ENCODE data around the gene RBSN. TPM values are rescaled to one million over a fixed set of nuclear protein-coding genes. Genes with fewer than 3 reads are reported as not detected.

The RBSN gene
- total and polyA plus RNA-seq, 7 donors, result 7.2 to 41.3 (median 29.1) TPM

GRCh38 chr3:15092686-15093085 lies 6.3 kb downstream of the RBSN start:
- H3K36me3 ChIP-seq, result peaks cover 27 to 83% (median 37%) of the 10 kb centered on the region in 4 donors
- 97 to 98% methylated on average over 1 of the region's 1 CpG for WGBS, 2 donors
- no peak for TF ChIP-seq POLR2A (IDR thresholded peaks at IDR 0.05)
- TF ChIP-seq EP300 (IDR thresholded peaks at IDR 0.05), result no peak
- no peak for TF ChIP-seq POLR2AphosphoS5 (IDR thresholded peaks at IDR 0.05)
- TF ChIP-seq CTCF (IDR thresholded peaks at IDR 0.05), result no peak

GRCh38 chr3:15091575-15091974 lies 7.4 kb downstream of the RBSN start:
- H3K27ac ChIP-seq, result no peak overlapping the region
- no peak for DNase-seq
- intact Hi-C loops (cut with DNase I), result loop anchor here (10.0 kb wide), 1 partner anchor 437 kb away; the partner anchor contains the start of gene CCDC174
- no peak overlapping the region for H3K4me3 ChIP-seq
- TF ChIP-seq EP300 (IDR thresholded peaks at IDR 0.05), result no peak
- TF ChIP-seq POLR2A (IDR thresholded peaks at IDR 0.05), result no peak
- TF ChIP-seq POLR2AphosphoS5 (IDR thresholded peaks at IDR 0.05), result no peak
- no peak for TF ChIP-seq CTCF (IDR thresholded peaks at IDR 0.05)
- H3K4me1 ChIP-seq, result no peaks in the 10 kb centered on the region
- peaks cover 27 to 93% (median 43%) of the 10 kb centered on the region in 4 donors for H3K36me3 ChIP-seq
- H3K9me3 ChIP-seq, result no peaks in the 10 kb centered on the region
- WGBS, 2 donors, result 82 to 86% methylated on average over 5 of the region's 5 CpGs
- H3K27me3 ChIP-seq, result no peaks in the 10 kb centered on the region

More at GRCh38 chr3:15092686-15093085, 6.3 kb downstream of the RBSN start:
- no peak for DNase-seq
- no peak overlapping the region for H3K4me3 ChIP-seq
- no peaks in the 10 kb centered on the region for H3K9me3 ChIP-seq
- H3K27ac ChIP-seq, result no peak overlapping the region
- peaks cover 0 to 11% (median 7%) of the 10 kb centered on the region in 4 donors for H3K4me1 ChIP-seq
- intact Hi-C loops (cut with DNase I), result loop anchor here (10.0 kb wide), 1 partner anchor 438 kb away; the partner anchor contains the start of gene CCDC174
- no peaks in the 10 kb centered on the region for H3K27me3 ChIP-seq

GRCh38 chr3:15089201-15089600 lies 9.7 kb downstream of the RBSN start:
- H3K27ac ChIP-seq, result no peak overlapping the region
- no peak overlapping the region for H3K4me3 ChIP-seq
- intact Hi-C loops (cut with DNase I), result no loop called here
- TF ChIP-seq POLR2A (IDR thresholded peaks at IDR 0.05), result no peak
- TF ChIP-seq EP300 (IDR thresholded peaks at IDR 0.05), result no peak
- TF ChIP-seq CTCF (IDR thresholded peaks at IDR 0.05), result no peak
- TF ChIP-seq POLR2AphosphoS5 (IDR thresholded peaks at IDR 0.05), result no peak
- H3K9me3 ChIP-seq, result no peaks in the 10 kb centered on the region
- H3K4me1 ChIP-seq, result no peaks in the 10 kb centered on the region
- H3K36me3 ChIP-seq, result peaks cover 33 to 94% (median 45%) of the 10 kb centered on the region in 4 donors
- no peak for DNase-seq
- 93 to 97% methylated on average over 1 of the region's 1 CpG for WGBS, 2 donors
- H3K27me3 ChIP-seq, result no peaks in the 10 kb centered on the region

- H3K9me3 ChIP-seq, result no peaks in the 10 kb centered on the region
- H3K27ac ChIP-seq, result no peak overlapping the region
- intact Hi-C loops (cut with DNase I), result no loop called here
- DNase-seq, result no peak
- WGBS, 2 donors, result 82 to 94% methylated on average over 2 of the region's 2 CpGs
- peaks cover 54 to 95% (median 59%) of the 10 kb centered on the region in 4 donors for H3K36me3 ChIP-seq
- no peaks in the 10 kb centered on the region for H3K4me1 ChIP-seq
- no peak overlapping the region for H3K4me3 ChIP-seq
- no peaks in the 10 kb centered on the region for H3K27me3 ChIP-seq
- TF ChIP-seq POLR2A (IDR thresholded peaks at IDR 0.05), result no peak
- TF ChIP-seq CTCF (IDR thresholded peaks at IDR 0.05), result no peak
- no peak for TF ChIP-seq EP300 (IDR thresholded peaks at IDR 0.05)
- no peak for TF ChIP-seq POLR2AphosphoS5 (IDR thresholded peaks at IDR 0.05)
Measured at GRCh38 chr3:15086699-15087098, 12.2 kb downstream of the RBSN start.

- no peaks in the 10 kb centered on the region for H3K27me3 ChIP-seq
- TF ChIP-seq EP300 (IDR thresholded peaks at IDR 0.05), result no peak
- TF ChIP-seq CTCF (IDR thresholded peaks at IDR 0.05), result no peak
- TF ChIP-seq POLR2A (IDR thresholded peaks at IDR 0.05), result no peak
- no peak for TF ChIP-seq POLR2AphosphoS5 (IDR thresholded peaks at IDR 0.05)
- intact Hi-C loops (cut with DNase I), result no loop called here
- no peaks in the 10 kb centered on the region for H3K9me3 ChIP-seq
- no peak overlapping the region for H3K4me3 ChIP-seq
- no peak for DNase-seq
- H3K27ac ChIP-seq, result no peak overlapping the region
- H3K36me3 ChIP-seq, result peaks cover 56 to 95% (median 63%) of the 10 kb centered on the region in 4 donors
- WGBS, 2 donors, result 94 to 98% methylated on average over 2 of the region's 2 CpGs
- no peaks in the 10 kb centered on the region for H3K4me1 ChIP-seq
Measured at GRCh38 chr3:15086263-15086662, 12.7 kb downstream of the RBSN start.

Data from sigmoid colon (tissue), 7 donors.